Endothelial cell of umbilical vein (primary cell): ENCODE measurements around the gene CDC42BPG. TPM values are rescaled to one million over a fixed set of nuclear protein-coding genes. Genes with fewer than 3 reads are reported as not detected.

ENCODE experiments used
- BruUV-seq: library from RNA; stranded (reverse); fragments of 400-500 nt; replicated peaks from 2 replicates; lab custom pipeline; 2021; lab: Mats Ljungman, UMichigan
- CTCF ChIA-PET: fragments of 300-600, 350-600 bp; sonication (Branson Sonifier 250); formaldehyde crosslinking; loops from one replicate; lab custom pipeline; 2021; ENCODE audit warnings: antibody characterized with exemption, inconsistent platforms; lab: Charles Lee
- POLR2A ChIA-PET: fragments of 300-600, 350-600 bp; sonication (Branson Sonifier 250); formaldehyde crosslinking; loops from one replicate; lab custom pipeline; 2021; ENCODE audit warnings: antibody characterized with exemption, inconsistent platforms; lab: Charles Lee
- DNase-seq: peaks from one replicate; pipeline ENCODE4 v3.0.0-alpha.2; 2011; ENCODE audit warnings: low read depth, low spot score
- FAIRE-seq: peaks from 2 replicates; lab custom pipeline; 2011; peaks lifted over from hg19 to GRCh38; lab: Jason Lieb, UNC
- H2AFZ ChIP-seq: 2 replicates; pipeline ENCODE4 v1.6.0; 2012; ENCODE audit warnings: low read depth, low read length, control low read depth, inconsistent platforms
- H3K27ac ChIP-seq: 2 replicates; pipeline ENCODE4 v1.5.1; 2011; ENCODE audit warnings: low read depth, mild to moderate bottlenecking, control low read depth, low read length, moderate library complexity; ENCODE audit not compliant: insufficient read depth
- H3K27me3 ChIP-seq, 2 experiments: 2 replicates each; pipeline versions ENCODE4 v1.6.0 to v1.6.1; 2011; ENCODE audit warnings: low read length in 2 of 2, mixed read lengths in 1 of 2; ENCODE audit not compliant: control insufficient read depth in 2 of 2, insufficient read depth in 2 of 2
- H3K36me3 ChIP-seq, 2 experiments: 2 replicates in 1 of 2; 3 replicates in 1 of 2; pipeline ENCODE4 v1.5.1; 2011; ENCODE audit warnings: low read length in 2 of 2, mild to moderate bottlenecking in 1 of 2, moderate library complexity in 1 of 2; ENCODE audit not compliant: control insufficient read depth in 2 of 2, insufficient read depth in 2 of 2; ENCODE audit errors: extremely low read depth in 1 of 2
- H3K4me1 ChIP-seq: 3 replicates; pipeline ENCODE4 v1.5.1; 2011; ENCODE audit warnings: mild to moderate bottlenecking, low read length; ENCODE audit not compliant: control insufficient read depth, insufficient read depth; ENCODE audit errors: extremely low read depth
- H3K4me2 ChIP-seq: 2 replicates; pipeline ENCODE4 v1.6.1; 2011; ENCODE audit warnings: low read length, control low read depth, mixed read lengths; ENCODE audit not compliant: insufficient read depth
- H3K4me3 ChIP-seq, 3 experiments: fragments of 200-600 bp in 1 of 3; sonication (generic), shearing (Covaris generic) in 1 of 3; replicated peaks in 1 of 3; 2 replicates each; pipeline ENCODE4 v1.5.1; 2011 to 2016; ENCODE audit warnings: control low read depth in 3 of 3, low read length in 3 of 3, mild to moderate bottlenecking in 2 of 3, inconsistent platforms in 1 of 3, low read depth in 1 of 3, moderate library complexity in 1 of 3; ENCODE audit not compliant: insufficient read depth in 1 of 3
- H3K79me2 ChIP-seq: 2 replicates; pipeline ENCODE4 v1.6.0; 2012; ENCODE audit warnings: low read length, inconsistent platforms; ENCODE audit not compliant: control insufficient read depth, insufficient read depth
- H3K9ac ChIP-seq: replicated peaks from 2 replicates; pipeline ENCODE3; 2011; ENCODE audit warnings: low read length, control low read depth; ENCODE audit not compliant: insufficient read depth; ENCODE audit errors: extremely low read depth
- H3K9me1 ChIP-seq: replicated peaks from 3 replicates; pipeline ENCODE4 v1.6.0; 2011; ENCODE audit warnings: mild to moderate bottlenecking, low read length; ENCODE audit not compliant: control insufficient read depth, insufficient read depth; ENCODE audit errors: extremely low read depth
- H3K9me3 ChIP-seq: replicated peaks from 2 replicates; pipeline ENCODE4 v1.5.1; 2012; ENCODE audit warnings: low read length, inconsistent platforms; ENCODE audit not compliant: control insufficient read depth, insufficient read depth
- H4K20me1 ChIP-seq: replicated peaks from 2 replicates; pipeline ENCODE3; 2011; ENCODE audit warnings: mild to moderate bottlenecking, low read length; ENCODE audit not compliant: control insufficient read depth, insufficient read depth; ENCODE audit errors: extremely low read depth
- EZH2 ChIP-seq: IDR thresholded peaks from 2 replicates; pipeline ENCODE4 v1.6.1; 2012; ENCODE audit warnings: borderline replicate concordance, low read depth, mild to moderate bottlenecking, moderate library complexity, low read length, inconsistent platforms; ENCODE audit not compliant: severe bottlenecking
- FOS ChIP-seq: IDR thresholded peaks from 2 replicates; pipeline ENCODE4 v1.6.1; 2011; ENCODE audit warnings: mild to moderate bottlenecking, low read length, moderate library complexity, borderline replicate concordance; ENCODE audit not compliant: insufficient read depth
- GATA2 ChIP-seq: IDR thresholded peaks from 2 replicates; pipeline ENCODE4 v1.7.0; 2011; ENCODE audit warnings: low read depth, mild to moderate bottlenecking, moderate library complexity, mixed read lengths, low read length; ENCODE audit not compliant: insufficient read length, insufficient read depth
- JUN ChIP-seq: IDR thresholded peaks from 2 replicates; pipeline ENCODE4 v1.6.1; 2011; ENCODE audit warnings: borderline replicate concordance, low read depth; ENCODE audit not compliant: insufficient read length, insufficient read depth
- MYC ChIP-seq: IDR thresholded peaks from one replicate; pipeline ENCODE4 v1.6.1; 2011; ENCODE audit warnings: mild to moderate bottlenecking, low read depth, low read length
- POLR2A ChIP-seq: IDR thresholded peaks from 2 replicates; pipeline ENCODE4 v1.6.1; 2012; ENCODE audit warnings: low read depth, mild to moderate bottlenecking, control low read depth, low read length
- POLR2AphosphoS5 ChIP-seq: IDR thresholded peaks from 2 replicates; pipeline ENCODE4 v1.6.1; 2012; ENCODE audit warnings: low read depth, mild to moderate bottlenecking, control low read depth, low read length, moderate library complexity; ENCODE audit not compliant: insufficient read depth
- dilution Hi-C: fragments of 300-500 bp; cut with MboI; formaldehyde crosslinking; loops from one replicate; pipeline ENCODE4 v1.15.0; 2019; ENCODE audit warnings: low sequenced_read_pairs; ENCODE audit not compliant: extremely low pct_ligation_motif_present
- intact Hi-C: fragments of 100-400 bp; cut with micrococcal nuclease; formaldehyde crosslinking; loops from one replicate; pipeline ENCODE4 v1.10.0; 2022
- polyA plus RNA-seq, 4 experiments: library from polyadenylated mRNA; depleted of rRNA in 3 of 4; stranded (reverse) in 3 of 4; unstranded in 1 of 4; fragments of >200 nt; gene quantifications; 2 replicates each; pipeline versions ENCODE4 v1.2.1 to v1.2.3, GENCODE V29; 2011 to 2012; ENCODE audit warnings: missing spikeins in 1 of 4
- total RNA-seq: library from RNA; stranded (reverse); gene quantifications from 2 replicates; pipeline ENCODE4 v1.2.3, GENCODE V29; 2021
- TF ChIP-seq, protein P1 (sequence below): IDR thresholded peaks from 2 replicates; pipeline ENCODE4 v1.6.1; 2011; ENCODE audit not compliant: insufficient read depth, insufficient read length
- TF ChIP-seq, protein P2 (sequence below), 2 donors: IDR thresholded peaks; 1 replicate in 1 of 2; 2 replicates in 1 of 2; pipeline ENCODE4 v1.5.1; 2011; ENCODE audit warnings: low read length in 2 of 2, mild to moderate bottlenecking in 2 of 2, moderate library complexity in 2 of 2, control low read depth in 1 of 2, inconsistent platforms in 1 of 2, low read depth in 1 of 2; ENCODE audit not compliant: insufficient read depth in 1 of 2; ENCODE audit errors: extremely low read depth in 1 of 2

The CDC42BPG gene
- total and polyA plus RNA-seq, 2 donors (not counting 3 experiments of a cell fraction or from before 2014, with no cell fraction given): 0.19 to 0.42 TPM

DNA sequence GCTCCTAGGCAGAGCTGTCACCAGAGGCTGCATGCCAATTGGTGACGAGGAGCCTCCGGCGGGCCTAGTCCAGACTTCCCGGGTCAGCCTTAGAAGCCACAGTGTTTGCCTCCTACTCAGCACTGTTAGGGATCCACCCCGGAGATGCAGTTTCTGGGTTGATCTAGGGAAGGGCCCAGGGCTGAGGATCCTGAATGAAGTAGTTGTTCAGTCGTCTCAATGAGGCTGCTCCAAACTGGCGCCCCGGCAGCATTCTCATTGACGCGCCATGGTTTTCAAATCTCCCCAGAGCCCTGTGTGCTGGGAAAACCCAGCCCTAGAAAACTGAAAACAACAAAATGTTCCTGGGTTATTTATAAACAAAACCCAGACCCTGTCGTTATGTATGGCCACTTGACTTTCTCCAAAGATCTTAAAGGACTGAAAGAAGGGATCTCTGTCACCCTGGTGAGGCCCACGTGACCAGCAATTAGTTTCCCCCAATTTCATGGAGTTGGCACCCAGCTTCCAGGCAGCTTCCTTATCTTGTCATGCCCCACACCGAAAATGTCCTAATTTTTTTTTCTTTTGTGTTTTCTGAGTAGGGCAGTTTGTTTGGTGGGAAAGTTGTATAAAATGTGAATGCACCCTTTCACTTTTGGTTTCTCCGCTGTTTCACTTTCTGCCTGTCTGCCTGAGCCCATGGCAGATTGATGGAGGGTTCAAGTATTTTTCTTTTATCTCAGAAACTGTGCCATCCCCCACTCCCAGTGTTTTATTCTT lies 36.0 kb upstream of the CDC42BPG start:
- FAIRE-seq (no peak), DNase-seq (no peak)
- no peaks in the 10 kb centered on the region for H3K9me1 ChIP-seq
- H3K9me3 ChIP-seq: no peaks in the 10 kb centered on the region
- no peak overlapping the region for H3K4me2 ChIP-seq
- H3K4me3 ChIP-seq: no peak overlapping the region
- no peak overlapping the region for H3K9ac ChIP-seq
- H3K79me2 ChIP-seq: peaks cover 29% of the 10 kb centered on the region
- H3K36me3 ChIP-seq: no peaks in the 10 kb centered on the region
- ChIA-PET POLR2A (interaction anchor here (0.6 to 1.3 kb wide), 2 partner anchors 21 to 36 kb away, joined by 4 to 5 read pairs; partner anchors contain the start of gene CDC42BPG), CTCF (interaction anchor here (1.6 to 2.7 kb wide), 2 partner anchors 32 to 36 kb away, joined by 5 to 7 read pairs; partner anchors contain the start of gene CDC42BPG)
- H2AFZ ChIP-seq: no peak overlapping the region
- H3K4me1 ChIP-seq: peaks cover 23% of the 10 kb centered on the region
- H3K27ac ChIP-seq: no peak overlapping the region
- H4K20me1 ChIP-seq: no peaks in the 10 kb centered on the region
- BruUV-seq: no TSS peak
- H3K27me3 ChIP-seq: no peaks in the 10 kb centered on the region
- dilution Hi-C loops: no loop called here
- TF ChIP-seq EZH2: no peak
- intact Hi-C loops: no loop called here

DNA sequence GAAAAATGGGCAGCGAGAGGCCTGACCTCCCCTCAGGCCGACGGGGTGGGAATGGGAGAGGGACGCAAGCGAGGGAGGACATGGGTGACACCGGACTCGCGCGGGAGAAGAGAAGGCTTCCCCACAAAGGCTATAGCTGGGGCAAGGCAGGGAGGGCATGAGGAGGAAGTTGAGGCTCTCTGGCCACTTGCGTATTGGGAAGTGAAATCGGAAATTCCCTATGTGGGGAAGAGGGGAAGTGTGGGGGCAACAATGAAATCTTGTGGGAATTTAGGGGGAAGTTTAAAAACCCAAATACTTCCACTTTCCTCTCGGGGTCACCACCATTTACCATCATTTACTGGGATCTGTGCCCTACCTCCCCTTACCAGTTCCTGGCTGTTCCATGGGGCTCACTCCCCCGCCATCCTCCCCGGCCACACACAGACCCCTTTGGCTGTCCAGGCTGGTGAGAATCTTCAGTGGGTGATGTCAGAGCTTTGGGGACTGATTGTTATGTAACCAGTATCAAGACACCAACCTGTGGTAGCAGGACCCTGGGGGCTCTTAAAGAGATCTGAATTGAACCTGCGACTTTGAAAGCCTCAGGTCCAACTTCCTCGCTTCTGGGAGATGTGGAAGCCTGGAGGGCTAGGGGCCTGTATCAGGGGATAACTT lies 34.9 kb upstream of the CDC42BPG start:
- ChIA-PET CTCF (interaction anchor here (0.7 to 5.2 kb wide), 7 partner anchors 8 to 79 kb away, joined by 3 to 77 read pairs (median 17); partner anchors contain the start of gene PPP2R5B), POLR2A (interaction anchor here (0.6 to 3.9 kb wide), 5 partner anchors 10 to 187 kb away, joined by 4 to 45 read pairs (median 6); no protein-coding TSS in a partner anchor)
- H3K9ac ChIP-seq: peak overlapping the region; percentile 91
- dilution Hi-C loops: no loop called here
- H3K27me3 ChIP-seq: no peaks in the 10 kb centered on the region
- H3K79me2 ChIP-seq: peaks cover 39% of the 10 kb centered on the region
- no peaks in the 10 kb centered on the region for H3K9me1 ChIP-seq
- H2AFZ ChIP-seq: no peak overlapping the region
- peaks cover 0 to 1% of the 10 kb centered on the region in 2 experiments for H3K36me3 ChIP-seq
- H3K4me3 ChIP-seq: peak overlapping the region; percentile 54 to 92 (median 62)
- TF ChIP-seq EZH2: no peak
- TF ChIP-seq, protein P1, sequence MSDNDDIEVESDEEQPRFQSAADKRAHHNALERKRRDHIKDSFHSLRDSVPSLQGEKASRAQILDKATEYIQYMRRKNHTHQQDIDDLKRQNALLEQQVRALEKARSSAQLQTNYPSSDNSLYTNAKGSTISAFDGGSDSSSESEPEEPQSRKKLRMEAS: no peak
- no peak for TF ChIP-seq POLR2AphosphoS5
- TF ChIP-seq JUN: no peak
- TF ChIP-seq FOS: no peak
- TF ChIP-seq, protein P2, sequence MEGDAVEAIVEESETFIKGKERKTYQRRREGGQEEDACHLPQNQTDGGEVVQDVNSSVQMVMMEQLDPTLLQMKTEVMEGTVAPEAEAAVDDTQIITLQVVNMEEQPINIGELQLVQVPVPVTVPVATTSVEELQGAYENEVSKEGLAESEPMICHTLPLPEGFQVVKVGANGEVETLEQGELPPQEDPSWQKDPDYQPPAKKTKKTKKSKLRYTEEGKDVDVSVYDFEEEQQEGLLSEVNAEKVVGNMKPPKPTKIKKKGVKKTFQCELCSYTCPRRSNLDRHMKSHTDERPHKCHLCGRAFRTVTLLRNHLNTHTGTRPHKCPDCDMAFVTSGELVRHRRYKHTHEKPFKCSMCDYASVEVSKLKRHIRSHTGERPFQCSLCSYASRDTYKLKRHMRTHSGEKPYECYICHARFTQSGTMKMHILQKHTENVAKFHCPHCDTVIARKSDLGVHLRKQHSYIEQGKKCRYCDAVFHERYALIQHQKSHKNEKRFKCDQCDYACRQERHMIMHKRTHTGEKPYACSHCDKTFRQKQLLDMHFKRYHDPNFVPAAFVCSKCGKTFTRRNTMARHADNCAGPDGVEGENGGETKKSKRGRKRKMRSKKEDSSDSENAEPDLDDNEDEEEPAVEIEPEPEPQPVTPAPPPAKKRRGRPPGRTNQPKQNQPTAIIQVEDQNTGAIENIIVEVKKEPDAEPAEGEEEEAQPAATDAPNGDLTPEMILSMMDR (IDR thresholded peaks at IDR 0.05; ENCODE audit: extremely low read depth in 1 of 2, insufficient read depth in 1 of 2, low read depth in 1 of 2, low read length in 2 of 2): no peak
- TF ChIP-seq MYC: no peak
- no peak for TF ChIP-seq POLR2A
- TF ChIP-seq GATA2: no peak
- no peaks in the 10 kb centered on the region for H3K9me3 ChIP-seq
- H3K27ac ChIP-seq: peak overlapping the region; percentile 71
- H3K4me2 ChIP-seq: peak overlapping the region; percentile 67
- DNase-seq: peak; percentile 26
- BruUV-seq: no TSS peak
- intact Hi-C loops: no loop called here
- no peaks in the 10 kb centered on the region for H4K20me1 ChIP-seq
- no peak for FAIRE-seq
- peaks cover 22% of the 10 kb centered on the region for H3K4me1 ChIP-seq
